HG03354 (cell line): Measurements from ENCODE around the gene NUP37.
"Not testable (repeated sequence)": the region's sequence is repeated elsewhere in the genome, so short reads cannot be mapped to it uniquely, and the experiment has no call there.

Experiments used
- ATAC-seq: cut with Tn5 transposase; IDR thresholded peaks from one replicate; pipeline ENCODE4 v1.9.1; 2021; ENCODE audit warnings: mild to moderate bottlenecking; ENCODE audit not compliant: unreplicated experiment, poor library complexity, severe bottlenecking

The NUP37 gene

GRCh38 chr12:102119674-102120563 lies at the start of gene NUP37, which contains the start of gene PARPBP:
Gene NUP37, minus strand, starts transcription at chr12:102120114. Its CDS starts 1,596 bp downstream, at chr12:102118518.
Gene PARPBP, plus strand, starts transcription at chr12:102120183. Its CDS starts 3,706 bp downstream, at chr12:102123889.
- ATAC-seq = peak; percentile 97

GRCh38 chr12:102167821-102168604 lies 48.1 kb upstream of the NUP37 start:
- peak; percentile 58 for ATAC-seq

- no peak for ATAC-seq
These were observed 43.5 kb upstream of the NUP37 start for GRCh38 chr12:102163383-102163782.

- ATAC-seq = not testable (repeated sequence)
These were observed 35.3 kb upstream of the NUP37 start for GRCh38 chr12:102155206-102155605.

DNA sequence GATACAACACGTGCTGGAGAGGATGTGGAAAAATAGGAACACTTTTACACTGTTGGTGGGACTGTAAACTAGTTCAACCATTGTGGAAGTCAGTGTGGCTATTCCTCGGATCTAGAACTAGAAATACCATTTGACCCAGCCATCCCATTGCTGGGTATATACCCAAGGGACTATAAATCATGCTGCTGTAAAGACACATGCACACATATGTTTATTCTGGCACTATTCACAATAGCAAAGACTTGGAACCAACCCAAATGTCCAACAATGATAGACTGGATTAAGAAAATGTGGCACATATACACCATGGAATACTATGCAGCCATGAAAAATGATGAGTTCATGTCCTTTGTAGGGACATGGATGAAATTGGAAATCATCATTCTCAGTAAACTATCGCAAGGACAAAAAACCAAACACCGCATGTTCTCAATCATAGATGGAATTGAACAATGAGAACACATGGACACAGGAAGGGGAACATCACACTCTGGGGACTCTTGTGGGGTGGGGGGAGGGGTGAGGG lies 27.2 kb upstream of the NUP37 start:
- not testable (repeated sequence) for ATAC-seq

- ATAC-seq = no peak
These were observed 24.3 kb upstream of the NUP37 start for GRCh38 chr12:102144221-102144620.

DNA sequence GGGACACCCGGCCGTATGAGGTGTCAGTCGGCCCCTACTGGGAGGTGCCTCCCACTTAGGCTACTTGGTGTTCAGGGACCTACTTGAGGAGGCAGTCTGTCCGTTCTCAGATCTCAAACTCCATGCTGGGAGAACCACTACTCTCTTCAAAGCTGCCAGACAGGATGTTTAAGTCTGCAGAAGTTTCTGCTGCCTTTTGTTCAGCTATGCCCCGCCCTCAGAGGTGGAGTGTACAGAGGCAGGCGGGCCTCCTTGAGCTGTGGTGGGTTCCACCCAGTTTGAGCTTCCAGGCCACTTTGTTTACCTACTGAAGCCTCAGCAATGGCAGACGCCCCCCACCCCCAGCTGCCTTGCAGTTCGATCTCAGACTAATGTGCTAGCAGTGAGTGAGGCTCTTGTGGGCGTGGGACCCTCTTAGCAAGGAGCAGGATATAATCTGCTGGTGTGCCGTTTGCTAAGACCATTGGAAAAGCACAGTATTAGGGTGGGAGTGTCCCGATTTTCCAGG lies 23.0 kb upstream of the NUP37 start:
- not testable (repeated sequence) for ATAC-seq

DNA sequence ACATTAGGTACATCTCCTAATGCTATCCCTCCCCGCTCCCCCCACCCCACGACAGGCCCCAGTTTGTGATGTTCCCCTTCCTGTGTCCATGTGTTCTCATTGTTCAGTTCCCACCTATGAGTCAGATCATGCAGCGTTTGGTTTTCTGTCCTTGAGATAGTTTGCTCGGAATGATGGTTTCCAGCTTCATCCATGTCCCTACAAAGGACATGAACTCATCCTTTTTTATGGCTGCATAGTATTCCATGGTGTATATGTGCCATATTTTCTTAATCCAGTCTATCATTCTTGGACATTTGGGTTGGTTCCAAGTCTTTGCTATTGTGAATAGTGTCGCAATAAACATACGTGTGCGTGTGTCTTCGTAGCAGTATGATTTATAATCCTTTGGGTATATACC lies 17.7 kb upstream of the NUP37 start:
- not testable (repeated sequence) for ATAC-seq

- not testable (repeated sequence) for ATAC-seq
These were observed 11.5 kb upstream of the NUP37 start for GRCh38 chr12:102131442-102131841.

DNA sequence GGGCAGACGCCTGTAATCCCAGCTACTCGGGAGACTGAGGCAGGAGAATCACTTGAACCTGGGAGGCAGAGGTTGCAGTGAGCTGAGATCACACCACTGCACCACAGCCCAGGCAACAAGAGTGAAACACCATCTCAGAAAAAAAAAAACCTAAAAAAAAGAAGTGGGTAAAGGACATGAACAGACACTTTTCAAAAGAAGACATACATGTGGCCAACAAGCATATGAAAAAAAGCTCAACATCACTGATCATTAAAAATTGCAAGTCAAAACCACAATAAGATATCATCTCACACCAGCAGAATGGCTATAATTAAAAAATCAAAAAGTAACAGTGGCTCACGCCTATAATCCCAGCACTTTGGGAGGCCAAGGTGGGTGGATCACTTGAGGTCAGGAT lies 10.8 kb upstream of the NUP37 start:
- ATAC-seq = not testable (repeated sequence)

- not testable (repeated sequence) for ATAC-seq
These were observed 1.4 kb upstream of the NUP37 start for GRCh38 chr12:102121328-102121727.

GRCh38 chr12:102120886-102121285 lies 972 bp upstream of the NUP37 start:
- ATAC-seq = no peak

DNA sequence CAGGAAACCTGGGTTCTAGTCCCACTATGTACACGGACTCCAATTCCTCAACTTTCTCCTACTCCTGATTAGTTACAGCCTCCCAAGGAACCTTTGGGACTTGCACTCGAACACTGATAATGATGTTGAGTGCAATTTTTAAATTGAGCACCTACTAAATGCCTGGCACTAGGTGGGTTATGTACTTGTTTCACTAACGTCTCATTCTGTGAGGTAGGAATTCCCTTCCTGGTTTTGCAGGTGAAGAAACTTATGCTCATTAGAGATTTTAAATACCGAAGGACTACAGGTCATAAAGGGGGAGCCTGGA lies 605 bp upstream of the NUP37 start:
- peak; percentile 1 for ATAC-seq

- no peak for ATAC-seq
These were observed 1.0 kb downstream of the NUP37 start for GRCh38 chr12:102118874-102119273.

- no peak for ATAC-seq
These were observed 3.5 kb downstream of the NUP37 start for GRCh38 chr12:102116392-102116791.

DNA sequence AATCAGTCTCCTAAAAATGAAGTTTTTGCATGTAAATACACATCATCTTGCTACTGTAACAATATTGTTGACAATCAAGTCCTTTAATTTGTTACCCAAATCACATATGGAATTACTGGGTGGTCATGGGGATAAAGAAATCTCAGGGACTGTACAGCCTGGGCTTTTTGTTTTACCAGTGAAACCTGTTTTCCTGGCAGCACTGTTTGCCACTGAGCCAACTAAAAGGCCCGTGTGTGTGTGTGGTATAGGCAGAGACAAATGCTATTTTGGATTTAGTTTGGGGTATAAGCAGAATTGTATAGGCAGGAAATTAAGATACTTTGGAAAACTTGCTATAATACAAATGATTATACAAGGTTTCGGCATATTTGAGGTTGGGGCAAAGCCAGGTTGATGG lies 5.7 kb downstream of the NUP37 start:
- no peak for ATAC-seq

DNA sequence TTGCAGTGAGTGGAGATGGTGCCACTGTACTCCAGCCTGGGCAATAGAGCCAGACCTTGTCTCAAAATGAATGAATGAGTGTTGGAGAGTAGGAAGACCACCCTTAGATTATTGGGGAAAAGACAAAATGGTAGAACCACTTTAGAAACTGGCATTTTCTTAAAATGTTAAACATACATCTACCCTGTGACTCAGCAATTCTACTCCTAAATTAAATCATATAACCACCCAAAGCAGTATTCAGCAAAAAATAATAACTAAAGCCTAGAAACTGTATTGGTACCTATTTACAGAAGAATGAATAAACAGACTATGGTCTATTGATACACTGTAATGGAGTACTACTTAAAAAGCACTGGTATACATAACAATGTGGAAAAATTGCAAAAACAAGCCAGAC lies 9.1 kb downstream of the NUP37 start:
- ATAC-seq = no peak

GRCh38 chr12:102107970-102108369 lies 11.9 kb downstream of the NUP37 start:
- ATAC-seq = no peak

GRCh38 chr12:102106905-102107304 lies 13.0 kb downstream of the NUP37 start:
- ATAC-seq = no peak

GRCh38 chr12:102096855-102097254 lies 23.1 kb downstream of the NUP37 start:
- ATAC-seq = no peak
